Right lobe of liver (tissue), 6 donors: ENCODE results near the gene CLIC5. TPM values are rescaled to one million over a fixed set of nuclear protein-coding genes. Genes with fewer than 3 reads are reported as not detected.

Experiments used
- ATAC-seq, 4 donors: fragments of 200-7000 bp; cut with Tn5 transposase; one replicate each; pipeline ENCODE4 v1.9.1; 2020; ENCODE audit warnings: mild to moderate bottlenecking in 4 of 4, moderate library complexity in 4 of 4
- DNase-seq, 3 donors: peaks; one replicate each; pipeline ENCODE4 v3.0.0-alpha.2; 2020
- H3K27ac ChIP-seq, 3 donors: fragments of 200-600 bp; one replicate each; pipeline ENCODE4 v1.8.0; 2022
- H3K27me3 ChIP-seq, 2 donors: fragments of 200-600 bp; one replicate each; pipeline ENCODE4 v1.8.0; 2022
- H3K36me3 ChIP-seq, 4 donors: fragments of 200-600 bp; sonication (generic) in 1 of 4; one replicate each; pipeline versions ENCODE4 v1.5.1 to v1.8.0; 2017 to 2022; ENCODE audit warnings: control low read depth in 1 of 4
- H3K4me1 ChIP-seq, 4 donors: fragments of 200-600 bp; sonication (generic) in 1 of 4; one replicate each; pipeline versions ENCODE4 v1.5.1 to v1.8.0; 2017 to 2022; ENCODE audit warnings: control low read depth in 1 of 4
- H3K4me3 ChIP-seq, 3 donors: fragments of 200-600 bp; one replicate each; pipeline ENCODE4 v1.8.0; 2022
- H3K9me3 ChIP-seq, 4 donors: fragments of 200-600 bp; sonication (generic) in 1 of 4; one replicate each; pipeline versions ENCODE4 v1.5.1 to v1.8.0; 2017 to 2022; ENCODE audit warnings: control low read depth in 1 of 4
- CTCF ChIP-seq, 4 donors: fragments of 200-600 bp in 3 of 4; fragments of 450-650 bp in 1 of 4; IDR thresholded peaks; one replicate each; pipeline versions ENCODE4 v1.5.1 to v1.8.0; 2016 to 2022; ENCODE audit warnings: antibody characterized with exemption in 4 of 4, mild to moderate bottlenecking in 2 of 4
- POLR2A ChIP-seq: fragments of 450-650 bp; IDR thresholded peaks from one replicate; pipeline ENCODE4 v1.6.1; 2017; ENCODE audit warnings: antibody characterized with exemption, mild to moderate bottlenecking
- WGBS: methylation state at CpG from one replicate; pipeline ENCODE4 v1.1.6; 2018; ENCODE audit warnings: low coverage, low lambda C conversion rate; ENCODE audit not compliant: insufficient coverage; ENCODE audit errors: missing lambda C conversion rate; 5-methylcytosine and 5-hydroxymethylcytosine counted together
- intact Hi-C, 2 donors: fragments of 100-400 bp; cut with DNase I; formaldehyde crosslinking; loops; one replicate each; pipeline versions ENCODE4 v1.11.2 to v1.14.1; 2022
- total RNA-seq, 6 experiments: library from RNA; depleted of rRNA in 2 of 6; stranded (reverse); fragments of >200 nt in 2 of 6; fragmentation: NEBNext Ultra II Directional in 3 of 6; extraction: Animal tissue kit (Norgen Biotek cat#: 25700) in 3 of 6; gene quantifications; one replicate each; pipeline versions ENCODE4 v1.1.0 to v1.2.4, GENCODE V29; 2016 to 2023
- donor health status: DM: no; HTN: yes; CAD: no.
- donor health status: DM: no; HTN: no; CAD: no.
- donor health status: DM: no; HTN: no; CAD: no.
- donor health status: DM: no; HTN: yes; CAD: no.
- donor health status: DM: no; HTN: yes; CAD: no.

CLIC5 gene
- total RNA-seq, 6 experiments from 2014 or later = 0.18 to 0.42 (median 0.29) TPM

DNA sequence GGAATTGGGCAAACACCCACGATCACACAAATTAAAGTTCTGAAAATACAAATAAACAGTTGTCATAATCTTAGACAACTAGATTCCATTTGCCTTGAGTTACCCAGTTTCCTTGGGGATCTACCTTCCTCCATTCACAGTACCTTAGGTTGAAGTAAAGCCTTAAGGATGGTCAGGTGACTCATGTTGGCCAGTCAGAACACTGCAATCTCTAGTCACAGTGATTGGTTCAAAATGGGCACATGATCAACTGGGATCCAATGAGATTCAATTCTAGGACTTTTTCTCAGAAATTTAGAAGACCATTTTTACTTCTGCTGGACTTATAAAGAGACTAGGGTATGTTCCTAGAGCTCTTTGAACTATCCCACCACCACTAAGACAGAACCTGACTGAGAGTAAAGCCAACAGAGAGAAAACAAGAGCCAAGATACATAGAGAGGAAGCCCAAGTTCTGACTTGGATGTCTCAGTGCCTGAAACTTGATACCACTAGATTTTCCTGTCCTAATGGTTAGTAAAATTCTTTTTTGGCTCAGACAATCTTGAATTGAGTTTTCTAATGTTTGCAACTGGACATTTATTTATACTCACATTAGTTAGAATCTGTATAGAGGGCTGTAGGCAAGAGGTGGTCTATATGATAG lies 8.6 kb upstream of the CLIC5 start:
- ATAC-seq = peak in 1 of 4 donors; percentile 31

DNA sequence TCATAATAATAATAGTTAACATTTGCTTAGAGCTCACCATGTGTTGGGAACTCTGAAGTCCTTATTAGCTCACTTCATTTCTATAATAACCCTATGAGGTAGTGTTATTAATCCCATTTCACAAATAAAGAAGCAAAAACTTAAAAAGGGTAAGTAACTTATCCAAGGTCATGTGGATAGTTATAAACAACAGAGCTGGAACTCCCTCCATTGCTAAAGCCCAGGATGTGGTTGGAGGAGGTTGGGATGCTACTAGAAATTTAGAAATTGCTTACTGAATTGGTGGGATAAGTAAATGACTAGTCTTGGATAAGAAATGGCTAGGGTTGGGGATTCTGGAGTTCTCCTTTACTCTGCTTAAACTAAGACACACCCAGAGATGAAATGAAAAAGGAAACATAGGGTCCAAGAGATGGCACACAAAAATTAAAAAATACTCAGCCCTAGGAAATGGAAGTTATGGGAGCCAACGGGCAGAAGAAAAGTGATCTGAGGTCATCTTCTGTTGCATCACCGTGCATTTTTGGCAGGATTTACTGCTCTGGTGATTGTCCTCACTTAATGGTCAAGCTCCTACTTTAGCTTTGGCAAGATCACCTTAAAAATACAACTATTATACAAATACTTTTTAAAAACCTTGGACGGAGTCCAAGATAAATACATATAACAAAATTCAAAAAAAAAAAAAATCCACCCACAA lies 7.7 kb upstream of the CLIC5 start:
- ATAC-seq (peak; percentile 81 to 97 (median 88)), DNase-seq (peak in 1 of 3 donors; percentile 79)
- Histone ChIP-seq H3K9me3 (no peaks in the 10 kb centered on the region), H3K4me1 (no peaks in the 10 kb centered on the region), H3K36me3 (no peaks in the 10 kb centered on the region), H3K27me3 (no peaks in the 10 kb centered on the region), H3K27ac (no peak overlapping the region), H3K4me3 (no peak overlapping the region)
- TF ChIP-seq CTCF (IDR thresholded peaks at IDR 0.05) (no peak), POLR2A (no peak)
- 13% methylated on average over 3 of the region's 3 CpGs for WGBS
- intact Hi-C loops = no loop called here

More for the DNA sequence above, 8.6 kb upstream of the CLIC5 start:
- DNase-seq = no peak
- intact Hi-C loops = no loop called here
- Histone ChIP-seq H3K4me3 (no peak overlapping the region), H3K9me3 (no peaks in the 10 kb centered on the region), H3K36me3 (no peaks in the 10 kb centered on the region), H3K4me1 (no peaks in the 10 kb centered on the region), H3K27ac (no peak overlapping the region), H3K27me3 (no peaks in the 10 kb centered on the region)
- TF ChIP-seq POLR2A (no peak), CTCF (IDR thresholded peaks at IDR 0.05) (no peak)
- 90% methylated on average over 1 of the region's 1 CpG for WGBS

- intact Hi-C loops = no loop called here
- H3K36me3 ChIP-seq = no peaks in the 10 kb centered on the region
- no peak overlapping the region for H3K27ac ChIP-seq
- ATAC-seq = no peak
- H3K4me1 ChIP-seq = no peaks in the 10 kb centered on the region
- no peak for DNase-seq
- H3K27me3 ChIP-seq = no peaks in the 10 kb centered on the region
- no peak overlapping the region for H3K4me3 ChIP-seq
- WGBS = 83% methylated on average over 3 of the region's 5 CpGs
- TF ChIP-seq POLR2A (no peak), CTCF (IDR thresholded peaks at IDR 0.05) (no peak)
- no peaks in the 10 kb centered on the region for H3K9me3 ChIP-seq
These were observed 6.7 kb upstream of the CLIC5 start for GRCh38 chr6:46022106-46022948.

DNA sequence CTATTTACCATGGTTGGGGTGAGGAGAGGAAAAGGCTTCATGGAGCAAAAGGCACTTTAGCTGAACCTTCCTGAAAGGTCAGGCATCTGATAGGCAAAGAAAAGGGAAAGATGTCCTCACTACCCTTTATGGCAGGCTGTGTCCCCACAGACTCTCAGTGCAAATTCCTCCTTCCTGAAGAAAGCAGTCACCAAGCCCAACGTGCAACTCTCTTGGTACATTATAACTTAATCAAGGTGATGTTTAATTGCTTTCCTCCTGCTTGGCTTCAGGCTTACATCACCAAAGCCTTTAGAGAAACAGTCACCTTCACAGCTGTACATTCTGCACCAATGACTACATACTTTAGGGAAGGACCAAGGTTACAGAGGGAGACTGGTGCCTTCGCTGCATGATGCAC lies 2.1 kb upstream of the CLIC5 start:
- no peak for DNase-seq
- Histone ChIP-seq H3K9me3 (no peaks in the 10 kb centered on the region), H3K27me3 (peaks cover 0 to 13% of the 10 kb centered on the region in 2 donors), H3K4me3 (no peak overlapping the region), H3K4me1 (peaks cover 0 to 3% (median 0%) of the 10 kb centered on the region in 4 donors), H3K27ac (no peak overlapping the region), H3K36me3 (no peaks in the 10 kb centered on the region)
- intact Hi-C loops = no loop called here
- no peak for TF ChIP-seq POLR2A
- TF ChIP-seq CTCF (IDR thresholded peaks at IDR 0.05) = no peak
- WGBS = 75% methylated on average over 2 of the region's 2 CpGs
- ATAC-seq = no peak
